HG03571 (cell line): ENCODE measurements around the gene MLLT1.

Experiments used
- ATAC-seq: cut with Tn5 transposase; IDR thresholded peaks from one replicate; pipeline ENCODE4 v1.9.1; 2021; ENCODE audit not compliant: unreplicated experiment

Gene MLLT1

GRCh38 chr19:6223461-6224307 is 56.1 kb downstream of the MLLT1 start:
- ATAC-seq, result no peak

GRCh38 chr19:6222884-6223283 is 56.9 kb downstream of the MLLT1 start:
- ATAC-seq, result no peak

- ATAC-seq, result no peak
These were observed 57.7 kb downstream of the MLLT1 start for GRCh38 chr19:6221878-6222746.

GRCh38 chr19:6221220-6221877 is 58.4 kb downstream of the MLLT1 start:
- ATAC-seq, result no peak

- no peak for ATAC-seq
These were observed 59.2 kb downstream of the MLLT1 start for GRCh38 chr19:6220385-6221191.

- ATAC-seq, result no peak
These were observed 60.0 kb downstream of the MLLT1 start for GRCh38 chr19:6219586-6220290.

- no peak for ATAC-seq
These were observed 60.6 kb downstream of the MLLT1 start for GRCh38 chr19:6219147-6219525.

- no peak for ATAC-seq
These were observed 61.2 kb downstream of the MLLT1 start for GRCh38 chr19:6218491-6219146.

GRCh38 chr19:6217752-6218334 is 61.9 kb downstream of the MLLT1 start:
- no peak for ATAC-seq

GRCh38 chr19:6216996-6217751 is 62.6 kb downstream of the MLLT1 start:
- no peak for ATAC-seq

- ATAC-seq, result no peak
These were observed 63.4 kb downstream of the MLLT1 start for GRCh38 chr19:6216236-6216995.

GRCh38 chr19:6215701-6216235 is 64.0 kb downstream of the MLLT1 start:
- no peak for ATAC-seq

- no peak for ATAC-seq
These were observed 64.8 kb downstream of the MLLT1 start for GRCh38 chr19:6214881-6215541.

GRCh38 chr19:6213696-6214641 is 65.8 kb downstream of the MLLT1 start:
- ATAC-seq, result no peak

- no peak for ATAC-seq
These were observed 66.5 kb downstream of the MLLT1 start for GRCh38 chr19:6213266-6213595.
